C1 segment of cervical spinal cord (tissue), 14 donors: ENCODE measurements around the gene TRABD.

Experiments used
- DNase-seq, 14 donors: peaks; one replicate each; lab custom pipeline; 2025; lab: John Stamatoyannopoulos, UW

TRABD gene

DNA sequence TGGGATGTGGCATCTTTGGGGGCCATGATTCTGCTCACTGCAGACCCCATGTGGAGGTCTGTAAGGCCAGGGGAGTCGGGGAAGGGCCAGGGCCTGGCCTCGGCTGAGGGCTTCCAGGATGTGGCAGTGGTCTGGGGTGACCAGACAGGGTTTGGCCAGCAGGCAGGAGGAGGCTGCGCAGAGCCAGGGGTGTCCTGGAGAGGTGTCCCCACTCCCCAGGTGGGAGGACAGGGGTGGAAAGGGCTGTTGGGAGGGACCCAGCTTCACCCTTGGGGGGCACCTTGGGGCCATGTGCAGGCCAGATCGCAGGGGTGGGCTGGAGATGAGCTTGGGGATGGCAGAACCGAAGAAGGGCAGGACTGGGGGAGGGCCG lies 11.7 kb upstream of the TRABD start:
- no peak for DNase-seq

DNA sequence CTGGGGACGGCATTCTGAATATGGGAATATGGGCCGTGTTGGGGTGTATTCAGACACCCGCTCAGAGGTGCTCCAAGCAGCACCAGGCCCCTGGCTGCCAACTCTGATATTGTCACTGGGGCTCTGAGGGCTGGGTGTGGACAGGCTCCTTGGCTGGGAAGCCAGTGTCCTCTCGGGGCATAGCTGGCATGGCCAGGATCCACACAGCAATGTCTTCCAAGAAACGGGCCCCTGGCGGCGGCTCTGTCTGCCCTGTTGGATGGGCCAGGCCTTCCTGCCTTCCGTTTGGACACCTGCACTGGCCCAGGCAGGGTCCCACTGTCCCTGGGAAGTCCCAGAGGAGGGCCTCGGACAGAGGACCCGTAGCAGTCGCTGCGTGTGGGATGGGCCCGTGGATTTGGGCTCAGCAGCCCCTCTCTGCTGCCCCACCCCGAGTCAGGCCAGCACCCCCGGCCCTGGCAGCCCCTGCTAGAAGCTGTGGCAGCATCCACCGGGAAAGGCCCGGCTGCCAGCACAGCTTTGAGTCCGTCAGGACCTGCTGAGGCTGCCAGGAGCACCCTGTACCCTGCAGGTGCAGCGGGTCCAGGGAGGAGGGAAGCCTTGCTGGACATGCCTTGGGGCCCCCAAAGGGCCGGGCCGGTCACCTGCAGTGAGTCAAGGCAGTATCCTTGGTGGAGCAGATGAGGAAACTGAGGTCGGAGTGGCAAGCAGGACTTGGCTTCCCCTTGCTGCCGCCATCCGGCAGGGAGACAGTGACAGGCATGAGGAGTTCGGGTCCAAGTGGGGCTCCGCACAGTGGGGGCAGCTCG lies 11.1 kb upstream of the TRABD start:
- peak in 3 of 14 donors; percentile 22 to 86 (median 32) for DNase-seq

DNA sequence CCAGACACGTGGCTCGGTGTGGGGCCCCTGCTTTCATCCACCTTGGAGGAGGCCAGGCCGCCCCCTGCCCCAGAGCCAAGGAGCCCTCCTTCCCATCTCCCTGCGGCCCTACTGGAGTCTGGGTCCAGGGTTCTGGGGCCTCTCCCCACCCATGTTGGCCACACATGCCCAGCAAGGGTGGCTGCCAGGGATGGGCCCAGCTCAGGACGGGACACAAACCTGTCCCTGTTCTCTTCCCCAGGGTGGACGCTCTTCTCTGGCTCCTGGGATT lies 10.6 kb upstream of the TRABD start:
- no peak for DNase-seq

DNA sequence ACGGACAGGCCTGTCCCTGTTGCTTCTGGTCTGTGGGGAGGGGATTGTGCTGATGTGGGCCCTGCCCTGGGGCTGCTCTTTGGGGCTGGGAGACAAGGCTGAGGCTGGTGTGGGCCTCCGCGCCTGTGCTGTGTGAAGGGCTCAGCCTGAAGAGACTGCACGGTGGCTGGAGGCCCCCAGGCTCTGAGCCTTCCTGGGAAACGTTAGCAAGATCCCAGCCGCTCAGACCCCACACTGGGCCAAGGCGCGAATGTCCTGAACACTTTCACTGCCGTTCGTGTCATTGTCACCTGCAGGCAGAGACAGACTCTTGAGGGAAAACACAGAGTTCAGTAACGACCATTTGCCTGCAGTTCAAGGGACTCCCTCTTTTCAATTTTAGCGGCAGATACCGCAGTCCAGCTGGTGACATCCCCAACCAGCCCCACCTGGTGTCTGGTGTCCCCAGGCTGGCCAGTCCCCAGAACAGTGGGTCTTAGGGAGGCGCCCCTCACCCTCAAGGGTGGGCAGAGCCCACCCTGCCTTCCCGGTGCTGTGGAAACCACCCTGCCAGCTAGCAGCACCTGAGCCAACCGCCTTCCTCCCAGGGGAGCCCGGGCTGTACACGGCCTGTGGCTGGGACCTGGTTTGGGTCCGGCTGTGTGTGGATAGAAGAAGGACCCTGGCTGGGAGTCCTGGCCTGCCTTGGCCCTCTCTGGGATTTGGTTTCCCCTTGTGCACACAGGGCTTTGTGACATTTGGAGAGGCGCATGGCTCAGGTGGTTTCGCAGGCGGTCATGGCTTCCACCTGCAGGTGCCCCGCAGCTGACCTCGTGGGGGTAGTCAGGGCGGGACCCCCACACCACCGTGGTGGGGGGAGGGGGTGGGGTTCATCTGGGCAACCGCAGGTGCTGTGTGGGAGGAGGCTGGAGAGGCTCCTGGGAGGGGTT lies 9.5 kb upstream of the TRABD start:
- no peak for DNase-seq

DNA sequence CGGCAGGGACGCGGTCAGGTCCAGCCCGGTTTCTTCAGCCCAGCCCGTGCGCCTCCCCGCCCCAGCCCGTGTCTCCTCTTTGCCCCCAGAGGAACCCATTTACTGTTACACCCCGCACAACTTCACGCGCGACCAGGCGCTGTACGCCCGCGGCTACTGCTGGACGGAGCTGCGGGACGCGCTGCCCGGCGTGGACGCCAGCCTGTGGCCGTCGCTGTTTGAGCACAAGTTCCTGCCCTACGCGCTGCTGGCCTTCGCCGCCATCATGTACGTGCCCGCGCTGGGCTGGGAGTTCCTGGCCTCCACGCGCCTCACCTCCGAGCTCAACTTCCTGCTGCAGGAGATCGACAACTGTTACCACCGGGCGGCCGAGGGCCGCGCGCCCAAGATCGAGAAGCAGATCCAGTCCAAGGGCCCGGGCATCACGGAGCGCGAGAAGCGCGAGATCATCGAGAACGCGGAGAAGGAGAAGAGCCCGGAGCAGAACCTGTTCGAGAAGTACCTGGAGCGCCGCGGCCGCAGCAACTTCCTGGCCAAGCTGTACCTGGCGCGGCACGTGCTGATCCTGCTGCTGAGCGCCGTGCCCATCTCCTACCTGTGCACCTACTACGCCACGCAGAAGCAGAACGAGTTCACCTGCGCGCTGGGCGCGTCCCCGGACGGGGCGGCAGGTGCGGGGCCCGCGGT lies 8.7 kb upstream of the TRABD start:
- no peak for DNase-seq

DNA sequence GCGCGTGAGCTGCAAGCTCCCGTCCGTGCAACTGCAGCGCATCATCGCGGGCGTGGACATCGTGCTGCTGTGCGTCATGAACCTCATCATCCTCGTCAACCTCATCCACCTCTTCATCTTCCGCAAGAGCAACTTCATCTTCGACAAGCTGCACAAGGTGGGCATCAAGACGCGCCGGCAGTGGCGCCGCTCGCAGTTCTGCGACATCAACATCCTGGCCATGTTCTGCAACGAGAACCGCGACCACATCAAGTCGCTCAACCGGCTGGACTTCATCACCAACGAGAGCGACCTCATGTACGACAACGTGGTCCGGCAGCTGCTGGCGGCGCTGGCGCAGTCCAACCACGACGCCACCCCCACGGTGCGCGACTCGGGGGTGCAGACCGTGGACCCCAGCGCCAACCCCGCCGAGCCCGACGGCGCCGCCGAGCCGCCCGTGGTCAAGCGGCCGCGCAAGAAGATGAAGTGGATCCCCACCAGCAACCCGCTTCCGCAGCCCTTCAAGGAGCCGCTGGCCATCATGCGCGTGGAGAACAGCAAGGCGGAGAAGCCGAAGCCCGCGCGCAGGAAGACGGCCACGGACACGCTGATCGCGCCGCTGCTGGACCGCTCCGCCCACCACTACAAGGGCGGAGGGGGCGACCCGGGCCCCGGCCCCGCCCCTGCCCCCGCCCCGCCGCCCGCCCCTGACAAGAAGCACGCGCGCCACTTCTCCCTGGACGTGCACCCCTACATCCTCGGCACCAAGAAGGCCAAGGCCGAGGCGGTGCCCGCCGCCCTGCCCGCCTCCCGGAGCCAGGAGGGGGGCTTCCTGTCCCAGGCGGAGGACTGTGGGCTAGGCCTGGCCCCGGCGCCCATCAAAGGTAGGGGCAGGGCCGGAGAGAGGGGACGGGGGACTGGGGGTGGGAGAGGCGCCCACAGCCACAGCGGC lies 7.9 kb upstream of the TRABD start:
- no peak for DNase-seq

DNA sequence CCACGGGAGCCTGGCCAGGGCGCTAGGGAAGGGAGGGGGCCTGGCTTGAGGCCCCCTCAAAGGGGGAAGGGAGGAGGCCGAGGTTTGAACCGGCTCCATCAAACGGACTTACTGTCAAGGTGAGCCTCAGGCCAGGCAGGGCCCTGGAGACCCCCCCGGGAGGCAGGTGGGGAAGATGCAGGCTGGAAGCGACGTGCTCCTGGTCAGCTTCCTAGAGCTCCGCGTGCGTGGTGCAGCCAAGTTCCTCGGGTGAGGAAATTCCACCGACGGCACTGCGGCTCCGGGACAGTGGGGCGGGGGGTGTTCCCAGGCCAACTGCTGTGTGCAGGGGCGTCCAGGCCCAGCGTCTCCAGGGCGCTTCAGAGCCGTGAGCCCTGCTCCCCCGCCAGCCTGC lies 7.2 kb upstream of the TRABD start:
- DNase-seq = no peak

DNA sequence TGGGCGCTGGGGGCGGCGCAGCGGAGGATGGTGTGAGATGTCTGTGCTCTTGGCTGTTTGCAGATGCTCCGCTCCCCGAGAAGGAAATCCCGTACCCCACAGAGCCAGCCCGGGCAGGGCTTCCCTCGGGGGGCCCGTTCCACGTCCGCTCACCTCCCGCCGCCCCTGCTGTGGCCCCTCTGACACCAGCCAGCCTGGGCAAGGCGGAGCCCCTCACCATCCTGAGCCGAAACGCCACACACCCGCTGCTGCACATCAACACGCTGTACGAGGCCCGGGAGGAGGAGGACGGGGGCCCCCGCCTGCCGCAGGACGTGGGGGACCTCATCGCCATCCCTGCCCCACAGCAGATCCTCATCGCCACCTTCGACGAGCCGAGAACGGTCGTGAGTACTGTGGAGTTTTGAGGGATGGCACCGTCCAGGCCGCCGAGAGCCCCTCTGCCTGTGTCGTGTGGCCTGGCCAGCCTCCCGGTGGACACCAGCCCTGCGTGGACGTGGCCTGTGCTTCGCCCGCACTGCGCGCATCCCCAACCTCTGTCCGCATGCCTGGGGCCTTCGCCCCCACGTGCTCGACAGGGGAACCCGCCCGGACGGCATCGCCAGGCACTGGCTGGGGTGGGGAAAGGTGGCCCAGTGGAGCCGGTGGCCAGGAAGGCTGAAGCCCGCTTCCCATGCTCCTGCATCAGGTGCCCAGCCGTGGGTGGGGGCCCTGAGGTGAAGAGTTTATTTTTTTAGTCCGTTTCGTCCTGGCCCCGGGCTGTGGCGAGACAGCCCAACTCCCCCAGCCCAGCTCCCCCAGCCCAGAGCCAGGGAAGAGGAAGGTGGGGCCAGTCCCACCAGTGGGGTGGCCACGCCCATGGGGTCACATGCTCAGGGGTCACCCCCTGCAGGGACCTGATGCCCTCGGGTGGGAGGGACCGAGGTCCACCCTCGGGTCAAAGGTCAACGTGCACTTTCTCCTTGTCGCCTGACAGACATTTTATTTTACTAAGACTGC lies 6.5 kb upstream of the TRABD start:
- DNase-seq = no peak

DNA sequence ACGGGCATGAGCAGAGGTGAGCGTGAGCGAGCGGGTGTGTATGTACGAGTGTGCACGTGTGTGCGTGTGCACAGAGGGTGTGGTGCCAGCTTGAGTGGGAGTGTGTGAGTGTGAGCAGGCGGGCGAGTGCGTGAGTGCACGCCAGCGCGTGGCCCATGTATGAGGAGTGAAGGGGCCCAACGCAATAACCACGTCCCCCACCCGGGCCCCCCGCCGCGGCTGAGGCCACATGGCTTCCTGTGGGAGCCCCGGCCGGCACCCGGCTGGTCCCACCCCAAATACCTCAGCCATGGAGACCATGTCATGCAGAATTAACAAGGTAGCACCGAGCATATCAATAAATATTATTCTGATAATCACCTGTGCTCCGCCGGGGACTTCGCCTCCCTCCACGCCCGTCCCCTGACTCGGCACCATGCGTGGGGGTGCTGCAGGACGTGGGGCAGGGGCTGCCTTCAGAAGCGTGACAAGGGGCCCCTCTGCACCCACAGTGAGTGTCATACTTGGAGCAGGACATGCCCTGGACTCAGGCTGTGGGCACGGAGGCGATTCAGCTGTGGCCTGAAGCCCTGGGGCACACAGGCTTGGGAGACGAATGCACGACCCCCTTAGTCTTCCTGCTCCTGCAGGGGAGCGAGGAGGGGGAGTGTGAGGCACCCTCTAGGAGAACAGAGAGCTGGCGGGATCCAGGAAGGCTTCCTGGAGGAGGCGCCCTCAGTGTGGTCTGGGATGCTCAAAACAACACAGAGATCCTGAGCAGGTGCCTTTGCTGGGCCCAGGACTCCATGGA lies 5.6 kb upstream of the TRABD start:
- DNase-seq = no peak

DNA sequence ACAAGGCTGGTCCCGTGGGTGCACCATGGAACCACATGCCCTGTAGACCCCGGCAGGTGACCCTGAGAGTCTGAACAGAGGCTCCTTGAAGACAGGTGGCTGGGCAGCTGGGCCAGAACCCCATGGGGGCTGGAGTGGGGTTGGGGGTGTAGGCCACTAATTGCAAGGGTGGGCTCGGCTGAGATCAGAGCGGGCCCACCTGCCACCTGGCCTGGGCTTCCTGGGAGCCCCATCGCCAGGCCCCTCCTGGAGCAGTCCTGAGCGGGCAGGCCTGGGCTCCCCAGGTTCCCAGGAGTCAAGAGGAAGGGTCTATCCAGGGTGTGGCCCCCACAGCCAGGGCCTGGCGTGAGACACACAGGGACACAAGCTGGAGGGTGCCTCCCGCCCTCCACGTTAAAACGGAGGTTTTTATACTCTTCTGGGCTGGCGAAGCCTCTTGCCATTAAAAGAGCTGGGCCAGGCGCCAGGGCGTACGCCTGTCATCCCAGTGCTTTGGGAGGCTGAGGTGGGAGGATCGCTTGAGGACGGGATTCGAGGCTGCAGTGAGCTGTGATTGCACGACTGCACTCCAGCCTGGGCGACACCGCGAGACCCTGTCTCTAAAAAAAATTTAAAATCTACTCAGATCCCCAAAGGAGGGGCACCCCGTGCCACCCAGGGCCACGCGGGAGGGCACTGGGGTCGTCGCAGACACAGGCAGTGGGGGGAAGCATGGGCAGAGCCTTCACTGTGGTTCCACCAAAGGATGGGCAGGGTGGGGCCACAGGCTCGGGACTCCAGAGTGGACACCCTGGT lies 4.8 kb upstream of the TRABD start:
- no peak for DNase-seq

DNA sequence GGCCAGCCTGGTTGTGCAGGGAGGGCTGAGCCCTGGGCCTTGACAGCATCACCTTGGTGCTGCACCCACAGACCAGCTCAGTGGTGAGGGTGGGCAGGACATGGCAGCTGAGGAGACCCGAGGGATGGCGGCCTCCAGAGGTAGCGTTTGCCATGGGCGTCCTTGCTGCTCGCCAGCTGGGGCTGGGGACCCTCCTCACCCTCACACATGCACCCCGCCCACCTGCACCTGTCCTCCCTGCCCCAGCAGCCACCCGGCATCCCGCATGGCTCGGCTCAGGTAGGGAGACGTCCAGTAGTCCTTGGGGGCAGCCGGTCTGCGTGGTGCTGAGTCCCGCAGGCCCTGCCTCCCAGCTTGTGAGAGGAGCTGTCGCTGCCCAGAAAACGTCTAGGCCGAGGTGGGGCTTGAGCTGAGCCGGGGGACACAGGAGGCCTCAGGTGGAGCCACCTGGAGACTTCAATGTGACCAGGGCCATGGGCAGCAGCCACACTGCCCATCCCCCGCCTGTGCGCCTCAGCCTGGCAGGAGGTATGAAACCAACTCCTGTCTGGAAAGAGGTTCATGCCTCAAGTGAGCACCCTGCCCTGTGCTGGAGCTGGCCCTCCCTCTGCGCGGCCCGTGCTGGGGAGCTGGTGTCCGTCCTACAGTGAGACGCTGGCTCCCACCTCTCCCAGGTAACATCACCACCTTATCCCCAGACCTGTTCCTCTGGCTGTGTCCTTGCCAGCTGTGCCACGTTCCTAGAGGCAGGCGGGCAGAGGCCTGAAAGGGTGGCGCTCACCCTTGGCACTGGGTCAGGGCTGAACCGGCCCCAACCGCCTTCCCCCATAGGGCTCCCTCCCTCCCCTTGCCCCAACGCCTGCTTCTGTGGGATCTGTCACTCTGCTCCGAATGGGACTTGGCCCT lies 3.3 kb upstream of the TRABD start:
- DNase-seq = no peak

DNA sequence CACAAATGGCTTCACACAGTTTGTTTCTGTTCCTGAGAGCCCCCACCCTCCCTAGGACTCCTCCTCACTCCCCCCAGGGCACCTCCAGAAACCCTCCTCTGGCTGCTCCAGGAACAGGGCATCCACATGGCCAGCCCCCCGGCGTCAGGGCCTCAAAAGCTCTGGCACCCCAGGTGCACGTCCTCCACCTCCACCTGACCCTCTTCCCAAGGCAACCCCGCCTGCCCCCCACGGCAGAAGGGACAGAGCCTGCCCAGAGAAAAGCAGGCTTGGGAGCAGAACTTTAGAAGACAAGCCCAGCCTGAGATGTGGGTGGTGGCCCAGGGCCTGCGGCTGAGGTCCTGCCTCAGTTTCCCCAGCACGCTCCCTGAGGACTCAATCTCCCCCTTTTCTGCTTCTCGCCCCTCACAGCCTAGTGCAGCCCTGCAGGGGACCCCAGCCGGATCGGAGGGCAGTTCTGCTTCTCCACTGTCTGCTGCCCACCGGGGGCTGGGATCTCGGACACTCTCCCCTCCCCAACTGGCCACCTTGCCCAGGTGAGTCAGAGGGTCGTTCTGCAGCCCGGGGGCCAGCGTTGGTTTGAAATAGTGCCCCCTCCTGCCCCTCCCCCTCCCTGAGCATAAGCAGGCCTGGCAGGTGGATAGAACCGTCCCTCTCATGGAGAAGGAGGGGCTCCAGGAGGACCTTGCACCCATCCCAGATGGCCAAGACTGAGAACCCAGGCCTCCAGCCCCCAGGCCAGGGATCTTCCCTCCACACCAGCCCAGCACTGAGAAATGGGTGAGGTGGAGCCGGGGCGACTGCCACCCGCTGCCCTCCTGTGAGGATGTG lies 2.4 kb upstream of the TRABD start:
- no peak for DNase-seq

DNA sequence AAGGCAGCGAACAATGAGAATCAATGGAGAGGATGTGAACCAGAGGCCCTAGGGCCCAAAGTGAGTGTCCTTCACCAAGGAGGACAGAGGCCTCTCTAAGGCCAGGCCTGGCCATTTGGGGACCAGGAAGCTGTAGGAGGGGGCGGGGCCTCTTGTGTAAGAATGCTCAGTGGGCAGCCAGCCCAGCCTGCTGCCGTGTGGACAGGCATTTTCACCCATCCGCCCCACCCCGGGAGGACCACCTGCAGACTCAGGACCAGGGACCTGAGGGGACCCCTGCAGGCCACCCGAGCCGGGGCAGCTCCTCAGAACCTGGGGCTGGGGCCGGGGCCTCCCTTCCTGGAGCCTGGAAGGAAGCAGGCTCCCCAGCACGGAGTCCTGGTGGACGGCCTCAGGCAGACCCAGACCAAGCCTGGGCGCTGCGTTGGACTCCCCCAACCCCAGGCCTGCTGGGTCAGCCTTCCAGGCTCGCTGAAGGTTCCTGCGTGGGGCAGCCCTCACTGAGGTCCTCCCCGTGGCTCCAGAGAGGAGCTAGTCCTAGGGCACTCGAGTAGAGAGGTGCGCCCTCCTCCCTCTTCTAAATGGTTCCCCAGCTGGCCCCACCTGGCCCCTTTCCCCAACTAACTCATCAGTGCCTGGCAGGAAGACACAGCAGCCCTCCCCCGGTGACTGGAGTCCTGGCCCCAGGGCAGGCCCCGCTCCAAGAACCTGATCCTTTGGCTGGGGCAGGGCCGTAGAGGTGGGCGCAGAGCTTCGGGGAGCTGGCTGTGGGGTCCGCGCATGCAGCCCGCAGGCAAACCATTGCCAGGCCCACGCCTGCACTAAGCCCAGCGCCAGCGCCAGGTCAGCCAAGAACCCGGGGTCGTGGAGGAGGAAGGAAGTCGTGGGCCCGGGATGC lies 1.5 kb upstream of the TRABD start:
- DNase-seq = peak in 6 of 14 donors; percentile 13 to 78 (median 34)

DNA sequence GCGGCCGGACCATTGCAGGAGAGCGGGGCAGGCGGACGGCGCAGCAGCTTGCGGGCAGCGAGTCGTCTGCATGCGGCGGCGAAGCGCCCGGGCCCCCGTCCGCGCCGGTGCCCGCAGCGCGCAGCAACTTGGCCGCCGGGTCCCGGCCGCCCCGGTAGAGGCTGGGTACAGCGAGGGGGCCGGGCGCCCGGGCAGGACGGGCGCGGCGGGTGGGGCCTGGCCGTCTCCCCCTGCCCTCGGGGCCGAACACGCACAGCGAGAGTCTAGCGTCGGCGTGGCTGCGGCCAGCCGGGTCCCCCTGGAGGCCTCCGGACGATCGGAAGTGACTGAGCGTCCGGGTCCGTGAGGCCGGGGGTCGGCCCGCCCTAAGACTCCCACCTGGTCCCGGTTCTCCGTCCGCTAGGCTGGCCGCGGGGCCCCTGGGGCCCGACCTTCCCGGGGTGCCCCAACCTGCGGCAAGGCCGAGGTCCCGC lies 775 bp upstream of the TRABD start:
- no peak for DNase-seq

DNA sequence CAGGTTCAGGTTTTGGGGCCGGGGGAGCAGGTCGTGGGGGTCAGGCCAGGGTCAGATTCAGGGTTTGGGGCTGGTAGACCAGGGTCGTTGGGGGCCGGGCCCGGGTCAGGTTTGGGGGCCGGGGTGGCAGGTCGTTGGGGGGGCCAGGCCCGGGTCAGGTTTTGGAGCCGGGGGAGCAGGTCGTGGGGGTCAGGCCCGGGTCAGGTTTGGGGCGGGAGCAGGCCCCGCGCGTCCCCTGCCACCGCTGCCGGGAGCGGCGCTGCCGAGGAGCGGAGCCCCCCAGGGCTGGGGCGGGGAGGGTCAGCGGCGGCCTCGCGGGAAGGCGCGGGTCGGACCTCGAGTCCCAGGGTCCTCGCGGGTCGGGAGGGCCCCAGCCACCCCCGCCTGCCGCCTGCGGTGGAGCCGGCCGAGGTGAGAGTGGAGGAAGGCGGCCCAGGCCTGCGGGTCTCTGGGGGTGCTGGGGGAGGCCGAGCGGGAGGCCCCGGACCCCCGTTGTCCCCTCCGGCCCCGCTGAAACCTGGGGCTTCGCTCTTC lies 535 bp downstream of the TRABD start:
- DNase-seq = no peak
